Heart right ventricle (tissue), 16 donors: ENCODE data around the gene ZFAND3. TPM values are rescaled to one million over a fixed set of nuclear protein-coding genes. Genes with fewer than 3 reads are reported as not detected.

Source experiments
- ATAC-seq, 8 donors: fragments of 200-7000 bp; cut with Tn5 transposase; one replicate each; pipeline ENCODE4 v1.9.1; 2020; ENCODE audit warnings: mild to moderate bottlenecking in 8 of 8, moderate library complexity in 8 of 8, moderate number of reproducible peaks in 1 of 8
- DNase-seq, 2 donors: peaks; one replicate each; pipeline ENCODE4 v3.0.0-alpha.2; 2020
- H3K27ac ChIP-seq, 10 donors: fragments of 200-600 bp; sonication (generic) in 2 of 10; one replicate each; pipeline versions ENCODE4 v1.5.0 to v1.8.0; 2020 to 2022; ENCODE audit warnings: mild to moderate bottlenecking in 3 of 10
- H3K27me3 ChIP-seq, 7 donors: fragments of 200-600 bp; one replicate each; pipeline ENCODE4 v1.8.0; 2021 to 2022; ENCODE audit warnings: mild to moderate bottlenecking in 2 of 7
- H3K36me3 ChIP-seq, 9 donors: fragments of 200-600 bp; sonication (generic) in 1 of 9; one replicate each; pipeline versions ENCODE4 v1.5.0 to v1.8.0; 2020 to 2022; ENCODE audit warnings: mild to moderate bottlenecking in 2 of 9
- H3K4me1 ChIP-seq, 9 donors: fragments of 200-600 bp; sonication (generic) in 1 of 9; one replicate each; pipeline versions ENCODE4 v1.5.0 to v1.8.0; 2020 to 2022; ENCODE audit warnings: mild to moderate bottlenecking in 4 of 9
- H3K4me3 ChIP-seq, 10 donors: fragments of 200-600 bp; sonication (generic) in 2 of 10; one replicate each; pipeline versions ENCODE4 v1.5.0 to v1.8.0; 2020 to 2022; ENCODE audit warnings: mild to moderate bottlenecking in 7 of 10, moderate library complexity in 2 of 10
- H3K9me3 ChIP-seq, 11 donors: fragments of 200-600 bp in 10 of 11; sonication (generic) in 2 of 11; one replicate each; pipeline versions ENCODE4 v1.5.0 to v1.8.0; 2013 to 2022; ENCODE audit warnings: mild to moderate bottlenecking in 2 of 11, control low read depth in 1 of 11, moderate library complexity in 1 of 11
- WGBS, 2 donors: extraction: QIAGEN DNeasy Blood & Tissue Kit; methylation state at CpG; one replicate each; pipeline ENCODE4 v1.1.7; 2013; ENCODE audit warnings: inconsistent platforms in 1 of 2; 5-methylcytosine and 5-hydroxymethylcytosine counted together
- intact Hi-C, 10 donors: fragments of 100-400 bp; cut with DNase I; formaldehyde crosslinking; loops; one replicate each; pipeline versions ENCODE4 v1.11.1 to v1.14.2; 2022
- polyA plus RNA-seq, 2 donors: library from polyadenylated mRNA; stranded (reverse); fragments of 200-250 nt; gene quantifications; one replicate each; pipeline ENCODE4 v1.2.3, GENCODE V29; 2013
- total RNA-seq, 10 donors: library from RNA; stranded (reverse); fragmentation: NEBNext Ultra II Directional in 3 of 10; extraction: Animal tissue kit (Norgen Biotek cat#: 25700) in 3 of 10; gene quantifications; one replicate each; pipeline versions ENCODE4 v1.2.1 to v1.2.4, GENCODE V29; 2021 to 2023
- TF ChIP-seq, protein P1 (sequence below), 9 donors: fragments of 200-600 bp; sonication (generic) in 2 of 9; IDR thresholded peaks; one replicate each; pipeline versions ENCODE4 v1.5.0 to v1.8.0; 2021 to 2022; ENCODE audit warnings: antibody characterized with exemption in 9 of 9, mild to moderate bottlenecking in 5 of 9, moderate library complexity in 1 of 9
- donor health status: Arrhythmogenic right ventricular cardiomyopathy.
- donor health status: ischemic (EF 13 %, LVEDD 7.1; RV severe dilation, severe dysfunction).
- donor health status: healthy with polysubstance abuse.
- donor health status: DM: no; HTN: yes; CAD: no.
- donor health status: DM: no; HTN: no; CAD: no.
- donor health status: ischemic (EF 25% LVEDD 6.9; RV normal size, moderate dysfunction).
- donor health status: ischemic (EF 25% LVEDD 5.7; RV mildly dilated, moderate dysfunction).
- donor health status: healthy.
- donor health status: DM: yes; HTN: yes; CAD: no.
- donor health status: Ischemic cardiomyopathy.
- donor health status: ischemic (EF 35%, LVEDD 5.7; RV mildly dilated, moderate dysfunction).
- donor health status: nonischemic (EF 11% LVEDD 7.7; RV severe dilation, severe dysfunction).
- donor health status: DM: yes; HTN: yes; CAD: no.
- donor health status: PGD.
- donor health status: ischemic (EF 29% LVEDD 5.4; RV normal size, mild dysfunction).
- donor health status: nonischemic (EF 23%, LVEDD 6.1; RV moderate dilation, normal function).

Gene ZFAND3
- total and polyA plus RNA-seq, 12 donors: 24.4 to 123 (median 105) TPM

- no peak overlapping the region for H3K27ac ChIP-seq
- no peak for DNase-seq
- peaks cover 0 to 81% (median 38%) of the 10 kb centered on the region in 9 donors for H3K4me1 ChIP-seq
- intact Hi-C loops: loop anchor here in 1 of 10 donors (10.0 kb wide), 1 partner anchor 71 kb away; no protein-coding TSS in a partner anchor
- peaks cover 0 to under 1% (median 0%) of the 10 kb centered on the region in 11 donors for H3K9me3 ChIP-seq
- H3K36me3 ChIP-seq: peaks cover 0 to 11% (median 0%) of the 10 kb centered on the region in 9 donors
- H3K27me3 ChIP-seq: no peaks in the 10 kb centered on the region
- TF ChIP-seq, protein P1, sequence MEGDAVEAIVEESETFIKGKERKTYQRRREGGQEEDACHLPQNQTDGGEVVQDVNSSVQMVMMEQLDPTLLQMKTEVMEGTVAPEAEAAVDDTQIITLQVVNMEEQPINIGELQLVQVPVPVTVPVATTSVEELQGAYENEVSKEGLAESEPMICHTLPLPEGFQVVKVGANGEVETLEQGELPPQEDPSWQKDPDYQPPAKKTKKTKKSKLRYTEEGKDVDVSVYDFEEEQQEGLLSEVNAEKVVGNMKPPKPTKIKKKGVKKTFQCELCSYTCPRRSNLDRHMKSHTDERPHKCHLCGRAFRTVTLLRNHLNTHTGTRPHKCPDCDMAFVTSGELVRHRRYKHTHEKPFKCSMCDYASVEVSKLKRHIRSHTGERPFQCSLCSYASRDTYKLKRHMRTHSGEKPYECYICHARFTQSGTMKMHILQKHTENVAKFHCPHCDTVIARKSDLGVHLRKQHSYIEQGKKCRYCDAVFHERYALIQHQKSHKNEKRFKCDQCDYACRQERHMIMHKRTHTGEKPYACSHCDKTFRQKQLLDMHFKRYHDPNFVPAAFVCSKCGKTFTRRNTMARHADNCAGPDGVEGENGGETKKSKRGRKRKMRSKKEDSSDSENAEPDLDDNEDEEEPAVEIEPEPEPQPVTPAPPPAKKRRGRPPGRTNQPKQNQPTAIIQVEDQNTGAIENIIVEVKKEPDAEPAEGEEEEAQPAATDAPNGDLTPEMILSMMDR (IDR thresholded peaks at IDR 0.05): no peak
- no peak overlapping the region for H3K4me3 ChIP-seq
- 92 to 94% methylated on average over 5 of the region's 5 CpGs for WGBS, 2 donors
- ATAC-seq: no peak
These were observed 46.0 kb downstream of the ZFAND3 start for GRCh38 chr6:37865504-37865903.

DNA sequence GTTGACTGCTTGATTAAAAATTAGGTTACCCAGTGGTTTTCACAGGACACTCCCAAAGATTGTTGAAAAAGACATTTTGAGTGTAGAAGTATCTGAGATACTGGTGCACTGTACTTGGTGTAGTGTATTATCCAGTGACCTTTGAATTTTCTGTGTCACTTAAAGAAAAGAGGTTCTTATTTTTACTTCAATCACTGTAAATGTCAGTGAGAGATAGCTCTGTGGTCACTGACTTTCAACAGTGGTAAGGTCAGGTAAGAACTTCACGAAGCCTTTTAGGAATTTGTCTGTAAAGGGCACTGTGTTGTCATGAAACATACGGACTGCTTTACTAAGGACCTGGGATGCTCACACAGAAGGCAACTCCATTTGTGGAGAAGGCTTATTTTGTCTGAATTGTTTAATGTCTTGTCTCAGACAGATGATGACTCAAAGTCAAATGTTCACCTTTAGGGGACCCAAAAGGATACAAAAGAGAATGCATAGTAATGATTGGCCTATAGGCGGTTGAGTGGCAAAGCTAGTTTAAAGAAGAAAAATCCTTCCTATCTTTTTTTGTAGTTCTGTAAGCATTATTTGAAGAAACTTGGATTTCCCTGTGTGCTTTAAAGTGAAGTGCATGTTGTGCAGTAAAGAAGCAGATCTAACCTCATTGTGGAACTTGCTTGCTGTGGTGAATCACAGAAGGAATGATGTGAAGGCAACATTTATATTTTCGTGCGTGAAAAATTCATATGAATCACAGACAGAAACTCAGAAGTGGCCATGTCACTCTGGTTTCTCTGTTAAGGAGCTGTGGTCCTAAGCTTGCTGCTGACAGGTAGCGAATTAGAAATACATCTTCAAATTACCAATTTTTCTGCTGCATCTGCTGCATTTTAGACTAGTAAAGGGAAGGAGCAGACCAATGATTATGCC is 47.3 kb downstream of the ZFAND3 start:
- DNase-seq (no peak), ATAC-seq (no peak)
- peaks cover 0 to 67% (median 35%) of the 10 kb centered on the region in 9 donors for H3K4me1 ChIP-seq
- H3K4me3 ChIP-seq: no peak overlapping the region
- H3K27me3 ChIP-seq: no peaks in the 10 kb centered on the region
- H3K9me3 ChIP-seq: peaks cover 0 to 12% (median 0%) of the 10 kb centered on the region in 11 donors
- intact Hi-C loops: loop anchor here in 1 of 10 donors (10.0 kb wide), 1 partner anchor 72 kb away; no protein-coding TSS in a partner anchor
- 80 to 81% methylated on average over 6 of the region's 6 CpGs for WGBS, 2 donors
- TF ChIP-seq, protein P1 (IDR thresholded peaks at IDR 0.05): no peak
- peaks cover 0 to 11% (median 0%) of the 10 kb centered on the region in 9 donors for H3K36me3 ChIP-seq
- H3K27ac ChIP-seq: peak overlapping the region in 1 of 10 donors; percentile 15

DNA sequence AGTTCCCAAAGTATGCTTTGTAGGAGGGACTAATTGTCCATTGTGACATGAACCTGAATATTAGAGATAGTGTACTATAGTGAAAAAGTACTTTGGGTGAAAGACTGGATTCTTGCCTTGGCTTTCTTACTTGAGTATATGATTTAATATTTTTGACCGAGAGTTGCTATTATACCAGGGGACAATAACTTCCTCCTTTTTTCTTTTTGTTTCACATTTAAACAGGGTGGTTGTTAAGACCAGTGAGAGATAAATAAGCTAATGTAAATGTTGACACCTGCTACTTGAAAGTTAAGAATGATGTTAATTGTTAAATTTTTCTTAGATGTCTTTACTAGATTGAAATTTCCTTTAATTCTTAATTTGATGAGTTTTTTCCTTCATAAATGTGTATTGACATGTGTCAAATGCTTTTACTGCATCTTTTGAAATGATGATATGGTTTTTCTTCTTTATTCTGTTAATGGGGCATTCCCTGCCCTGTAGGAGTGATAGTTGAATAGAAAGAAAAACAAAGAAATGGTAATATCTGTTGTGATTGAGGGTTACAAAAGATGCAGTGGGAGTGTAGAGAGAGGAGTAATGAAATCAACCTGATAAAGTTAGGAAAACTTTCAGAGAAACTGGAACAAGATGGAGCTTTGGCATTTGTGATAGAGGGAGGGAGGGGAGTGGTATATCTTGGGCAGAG is 48.4 kb downstream of the ZFAND3 start:
- intact Hi-C loops: loop anchor here in 1 of 10 donors (10.0 kb wide), 1 partner anchor 73 kb away; no protein-coding TSS in a partner anchor
- H3K27me3 ChIP-seq: no peaks in the 10 kb centered on the region
- peaks cover 0 to 66% (median 35%) of the 10 kb centered on the region in 9 donors for H3K4me1 ChIP-seq
- 54 to 71% methylated on average over 1 of the region's 1 CpG for WGBS, 2 donors
- peaks cover 0 to 16% (median 0%) of the 10 kb centered on the region in 11 donors for H3K9me3 ChIP-seq
- no peak overlapping the region for H3K4me3 ChIP-seq
- peak overlapping the region in 1 of 10 donors; percentile 15 for H3K27ac ChIP-seq
- DNase-seq (no peak), ATAC-seq (no peak)
- TF ChIP-seq, protein P1 (IDR thresholded peaks at IDR 0.05): no peak
- H3K36me3 ChIP-seq: peaks cover 0 to 10% (median 0%) of the 10 kb centered on the region in 9 donors

GRCh38 chr6:37868447-37868825 is 48.9 kb downstream of the ZFAND3 start:
- no peak for DNase-seq
- WGBS, 2 donors: 65 to 71% methylated on average over 4 of the region's 4 CpGs
- TF ChIP-seq, protein P1 (IDR thresholded peaks at IDR 0.05): no peak
- Histone ChIP-seq H3K27ac (no peak overlapping the region), H3K9me3 (peaks cover 0 to 16% (median 0%) of the 10 kb centered on the region in 11 donors), H3K4me1 (peaks cover 0 to 66% (median 32%) of the 10 kb centered on the region in 9 donors), H3K4me3 (no peak overlapping the region), H3K36me3 (peaks cover 0 to 5% (median 0%) of the 10 kb centered on the region in 9 donors), H3K27me3 (no peaks in the 10 kb centered on the region)
- intact Hi-C loops: loop anchor here in 1 of 10 donors (10.0 kb wide), 1 partner anchor 74 kb away; no protein-coding TSS in a partner anchor
- peak in 1 of 8 donors; percentile 28 for ATAC-seq
